GM19193 (cell line): ENCODE measurements around the gene RPS19BP1.

Source experiments
- POLR2A ChIP-seq: IDR thresholded peaks from 4 replicates; pipeline ENCODE4 v1.6.1; 2011; ENCODE audit not compliant: insufficient read depth, insufficient read length; ENCODE audit errors: extremely low read depth

Gene RPS19BP1

GRCh38 chr22:39480557-39480956 is 52.0 kb downstream of the RPS19BP1 start:
- no peak for TF ChIP-seq POLR2A

DNA sequence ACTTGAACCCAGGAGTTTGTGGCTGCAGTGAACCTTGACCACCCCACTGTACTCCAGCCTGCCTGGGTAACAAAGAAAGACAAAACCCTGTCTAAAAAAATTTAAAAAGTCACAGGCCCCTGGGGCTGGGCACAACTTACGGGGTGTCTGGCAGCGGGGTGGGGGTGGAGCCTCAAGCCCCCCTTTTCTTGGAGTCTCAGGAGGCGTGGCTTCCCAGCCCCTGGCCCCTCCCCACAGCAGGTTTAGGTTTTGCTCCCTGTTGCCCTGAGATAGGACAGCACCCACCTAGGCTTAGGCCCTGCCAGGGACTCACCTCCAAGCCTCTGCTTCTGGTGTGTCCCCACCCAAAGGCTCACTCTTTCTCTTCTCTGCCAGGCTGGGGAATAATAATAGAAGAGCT is 53.3 kb downstream of the RPS19BP1 start:
- no peak for TF ChIP-seq POLR2A
